T-helper 1 cell treated with Interleukin-12 subunit alpha and Interleukin-12 subunit beta and Interleukin-4 antibody, amounts not matched to agents 30 μg/mL and 1 μg/mL, for 36 hours (primary cell): ENCODE measurements around the gene MTMR3.

Source experiments
- H3K27ac Mint-ChIP-seq: one replicate; pipeline ENCODE4 v1.8.0; 2021; ENCODE audit warnings: mild to moderate bottlenecking, mixed read lengths
- H3K27me3 Mint-ChIP-seq: one replicate; pipeline ENCODE4 v1.8.0; 2021; ENCODE audit warnings: low read depth, mixed read lengths
- H3K36me3 Mint-ChIP-seq: one replicate; pipeline ENCODE4 v1.8.0; 2021; ENCODE audit warnings: low read depth, mixed read lengths
- H3K4me1 Mint-ChIP-seq: one replicate; pipeline ENCODE4 v1.8.0; 2021; ENCODE audit warnings: low read depth, mixed read lengths
- H3K4me3 Mint-ChIP-seq: one replicate; pipeline ENCODE4 v1.8.0; 2021; ENCODE audit warnings: mild to moderate bottlenecking, moderate library complexity, mixed read lengths
- H3K9me3 Mint-ChIP-seq: one replicate; pipeline ENCODE4 v1.8.0; 2021; ENCODE audit warnings: mixed read lengths

The MTMR3 gene

GRCh38 chr22:30020511-30020910 lies 137.5 kb downstream of the MTMR3 start:
- no peaks in the 10 kb centered on the region for H3K9me3 Mint-ChIP-seq
- peaks cover 44% of the 10 kb centered on the region for H3K36me3 Mint-ChIP-seq
- no peak overlapping the region for H3K4me3 Mint-ChIP-seq
- H3K27me3 Mint-ChIP-seq = no peaks in the 10 kb centered on the region
- H3K4me1 Mint-ChIP-seq = peaks cover 8% of the 10 kb centered on the region
- no peak overlapping the region for H3K27ac Mint-ChIP-seq

- H3K36me3 Mint-ChIP-seq = peaks cover 42% of the 10 kb centered on the region
- no peaks in the 10 kb centered on the region for H3K9me3 Mint-ChIP-seq
- no peak overlapping the region for H3K4me3 Mint-ChIP-seq
- no peak overlapping the region for H3K27ac Mint-ChIP-seq
- H3K4me1 Mint-ChIP-seq = peaks cover 8% of the 10 kb centered on the region
- H3K27me3 Mint-ChIP-seq = no peaks in the 10 kb centered on the region
Observed at GRCh38 chr22:30021338-30021737, 138.4 kb downstream of the MTMR3 start.

- no peaks in the 10 kb centered on the region for H3K27me3 Mint-ChIP-seq
- H3K36me3 Mint-ChIP-seq = peaks cover 40% of the 10 kb centered on the region
- H3K9me3 Mint-ChIP-seq = no peaks in the 10 kb centered on the region
- no peak overlapping the region for H3K4me3 Mint-ChIP-seq
- peaks cover 12% of the 10 kb centered on the region for H3K4me1 Mint-ChIP-seq
- H3K27ac Mint-ChIP-seq = peak overlapping the region; percentile 20
Observed at GRCh38 chr22:30021881-30022619, 139.1 kb downstream of the MTMR3 start.

- Mint-ChIP-seq H3K4me1 (peaks cover 15% of the 10 kb centered on the region), H3K27ac (no peak overlapping the region), H3K36me3 (peaks cover 42% of the 10 kb centered on the region), H3K27me3 (no peaks in the 10 kb centered on the region), H3K4me3 (no peak overlapping the region), H3K9me3 (no peaks in the 10 kb centered on the region)
Observed at GRCh38 chr22:30023099-30023660, 140.2 kb downstream of the MTMR3 start.

- Mint-ChIP-seq H3K4me3 (no peak overlapping the region), H3K27ac (no peak overlapping the region), H3K27me3 (no peaks in the 10 kb centered on the region)
Observed at GRCh38 chr22:30024231-30024630, 141.3 kb downstream of the MTMR3 start.

GRCh38 chr22:30025221-30025620 lies 142.2 kb downstream of the MTMR3 start:
- Mint-ChIP-seq H3K4me1 (peaks cover 15% of the 10 kb centered on the region), H3K27me3 (no peaks in the 10 kb centered on the region), H3K27ac (no peak overlapping the region), H3K36me3 (peaks cover 37% of the 10 kb centered on the region), H3K4me3 (no peak overlapping the region), H3K9me3 (no peaks in the 10 kb centered on the region)

More at GRCh38 chr22:30024231-30024630, 141.3 kb downstream of the MTMR3 start:
- H3K4me1 Mint-ChIP-seq = peaks cover 15% of the 10 kb centered on the region
- H3K36me3 Mint-ChIP-seq = peaks cover 40% of the 10 kb centered on the region
- H3K9me3 Mint-ChIP-seq = no peaks in the 10 kb centered on the region

- Mint-ChIP-seq H3K9me3 (no peaks in the 10 kb centered on the region), H3K27me3 (no peaks in the 10 kb centered on the region), H3K27ac (no peak overlapping the region), H3K4me3 (no peak overlapping the region), H3K36me3 (peaks cover 31% of the 10 kb centered on the region), H3K4me1 (peaks cover 15% of the 10 kb centered on the region)
Observed at GRCh38 chr22:30026756-30027155, 143.8 kb downstream of the MTMR3 start.

- Mint-ChIP-seq H3K27me3 (no peaks in the 10 kb centered on the region), H3K27ac (no peak overlapping the region), H3K9me3 (no peaks in the 10 kb centered on the region), H3K36me3 (peaks cover 31% of the 10 kb centered on the region), H3K4me3 (no peak overlapping the region), H3K4me1 (peaks cover 15% of the 10 kb centered on the region)
Observed at GRCh38 chr22:30027169-30027568, 144.2 kb downstream of the MTMR3 start.

GRCh38 chr22:30027791-30028190 lies 144.8 kb downstream of the MTMR3 start:
- Mint-ChIP-seq H3K9me3 (no peaks in the 10 kb centered on the region), H3K4me3 (no peak overlapping the region), H3K27me3 (no peaks in the 10 kb centered on the region), H3K36me3 (peaks cover 30% of the 10 kb centered on the region), H3K4me1 (peaks cover 15% of the 10 kb centered on the region), H3K27ac (no peak overlapping the region)

- Mint-ChIP-seq H3K36me3 (peaks cover 22% of the 10 kb centered on the region), H3K27me3 (no peaks in the 10 kb centered on the region), H3K9me3 (no peaks in the 10 kb centered on the region), H3K27ac (no peak overlapping the region), H3K4me3 (no peak overlapping the region), H3K4me1 (peaks cover 8% of the 10 kb centered on the region)
Observed at GRCh38 chr22:30028731-30029130, 145.8 kb downstream of the MTMR3 start.

- Mint-ChIP-seq H3K4me1 (peaks cover 8% of the 10 kb centered on the region), H3K27me3 (no peaks in the 10 kb centered on the region), H3K4me3 (no peak overlapping the region), H3K36me3 (peaks cover 20% of the 10 kb centered on the region), H3K9me3 (no peaks in the 10 kb centered on the region), H3K27ac (no peak overlapping the region)
Observed at GRCh38 chr22:30029512-30029911, 146.5 kb downstream of the MTMR3 start.

- Mint-ChIP-seq H3K36me3 (peaks cover 13% of the 10 kb centered on the region), H3K4me3 (no peak overlapping the region), H3K27ac (no peak overlapping the region), H3K9me3 (no peaks in the 10 kb centered on the region), H3K4me1 (peaks cover 8% of the 10 kb centered on the region), H3K27me3 (no peaks in the 10 kb centered on the region)
Observed at GRCh38 chr22:30030329-30030728, 147.4 kb downstream of the MTMR3 start.

- H3K36me3 Mint-ChIP-seq = peaks cover 5% of the 10 kb centered on the region
- H3K4me1 Mint-ChIP-seq = peaks cover 8% of the 10 kb centered on the region
- H3K27ac Mint-ChIP-seq = no peak overlapping the region
Observed at GRCh38 chr22:30031328-30031727, 148.4 kb downstream of the MTMR3 start.

GRCh38 chr22:30031764-30032455 lies 148.9 kb downstream of the MTMR3 start:
- no peaks in the 10 kb centered on the region for H3K9me3 Mint-ChIP-seq
- H3K36me3 Mint-ChIP-seq = peaks cover 4% of the 10 kb centered on the region
- H3K4me1 Mint-ChIP-seq = peaks cover 5% of the 10 kb centered on the region
- H3K27me3 Mint-ChIP-seq = no peaks in the 10 kb centered on the region
- H3K4me3 Mint-ChIP-seq = no peak overlapping the region
- no peak overlapping the region for H3K27ac Mint-ChIP-seq

More at GRCh38 chr22:30031328-30031727, 148.4 kb downstream of the MTMR3 start:
- H3K27me3 Mint-ChIP-seq = no peaks in the 10 kb centered on the region
- H3K9me3 Mint-ChIP-seq = no peaks in the 10 kb centered on the region
- no peak overlapping the region for H3K4me3 Mint-ChIP-seq

GRCh38 chr22:30033137-30033536 lies 150.2 kb downstream of the MTMR3 start:
- Mint-ChIP-seq H3K27ac (no peak overlapping the region), H3K36me3 (no peaks in the 10 kb centered on the region), H3K4me1 (no peaks in the 10 kb centered on the region), H3K4me3 (no peak overlapping the region), H3K27me3 (no peaks in the 10 kb centered on the region), H3K9me3 (no peaks in the 10 kb centered on the region)
